Activated CD4-positive, alpha-beta memory T cell treated with anti-CD3 and anti-CD28 coated beads, Interleukin-2, amount 10 ng/mL, durations not matched to agents 7 days and 5 days (primary cell): ENCODE results near the gene CFAP69. TPM values are rescaled to one million over a fixed set of nuclear protein-coding genes. Genes with fewer than 3 reads are reported as not detected.

Experiments used
- CTCF ChIA-PET: fragments of 350-600 bp; sonication (Branson Sonifier 250); formaldehyde crosslinking; loops from one replicate; lab custom pipeline; 2021; ENCODE audit warnings: antibody characterized with exemption, inconsistent platforms; lab: Charles Lee
- POLR2A ChIA-PET: fragments of 350-600 bp; sonication (Branson Sonifier 250); formaldehyde crosslinking; loops from one replicate; lab custom pipeline; 2021; ENCODE audit warnings: antibody characterized with exemption; lab: Charles Lee
- DNase-seq: peaks from one replicate; pipeline ENCODE4 v3.0.0-alpha.2; 2020
- H3K27ac Mint-ChIP-seq: one replicate; pipeline ENCODE4 v1.8.0; 2021; ENCODE audit warnings: mild to moderate bottlenecking, mixed read lengths
- H3K27me3 Mint-ChIP-seq: one replicate; pipeline ENCODE4 v1.8.0; 2021; ENCODE audit warnings: mixed read lengths
- H3K36me3 Mint-ChIP-seq: one replicate; pipeline ENCODE4 v1.8.0; 2021; ENCODE audit warnings: low read depth, mixed read lengths
- H3K4me1 Mint-ChIP-seq: one replicate; pipeline ENCODE4 v1.8.0; 2021; ENCODE audit warnings: mixed read lengths
- H3K4me3 Mint-ChIP-seq: one replicate; pipeline ENCODE4 v1.8.0; 2021; ENCODE audit warnings: mild to moderate bottlenecking, mixed read lengths
- H3K9me3 Mint-ChIP-seq: one replicate; pipeline ENCODE4 v1.8.0; 2021; ENCODE audit warnings: mixed read lengths
- total RNA-seq, 2 experiments: library from RNA; stranded (reverse); gene quantifications; one replicate each; pipeline ENCODE4 v1.2.3, GENCODE V29; 2021

The CFAP69 gene, protein sequence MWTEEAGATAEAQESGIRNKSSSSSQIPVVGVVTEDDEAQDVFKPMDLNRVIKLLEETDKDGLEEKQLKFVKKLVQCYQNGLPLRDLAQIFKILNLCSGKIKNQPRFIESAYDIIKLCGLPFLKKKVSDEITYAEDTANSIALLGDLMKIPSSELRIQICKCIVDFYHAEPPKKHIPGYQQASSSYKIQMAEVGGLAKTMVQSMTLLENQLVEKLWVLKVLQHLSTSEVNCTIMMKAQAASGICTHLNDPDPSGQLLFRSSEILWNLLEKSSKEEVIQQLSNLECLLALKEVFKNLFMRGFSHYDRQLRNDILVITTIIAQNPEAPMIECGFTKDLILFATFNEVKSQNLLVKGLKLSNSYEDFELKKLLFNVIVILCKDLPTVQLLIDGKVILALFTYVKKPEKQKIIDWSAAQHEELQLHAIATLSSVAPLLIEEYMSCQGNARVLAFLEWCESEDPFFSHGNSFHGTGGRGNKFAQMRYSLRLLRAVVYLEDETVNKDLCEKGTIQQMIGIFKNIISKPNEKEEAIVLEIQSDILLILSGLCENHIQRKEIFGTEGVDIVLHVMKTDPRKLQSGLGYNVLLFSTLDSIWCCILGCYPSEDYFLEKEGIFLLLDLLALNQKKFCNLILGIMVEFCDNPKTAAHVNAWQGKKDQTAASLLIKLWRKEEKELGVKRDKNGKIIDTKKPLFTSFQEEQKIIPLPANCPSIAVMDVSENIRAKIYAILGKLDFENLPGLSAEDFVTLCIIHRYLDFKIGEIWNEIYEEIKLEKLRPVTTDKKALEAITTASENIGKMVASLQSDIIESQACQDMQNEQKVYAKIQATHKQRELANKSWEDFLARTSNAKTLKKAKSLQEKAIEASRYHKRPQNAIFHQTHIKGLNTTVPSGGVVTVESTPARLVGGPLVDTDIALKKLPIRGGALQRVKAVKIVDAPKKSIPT
- not detected for total RNA-seq

DNA sequence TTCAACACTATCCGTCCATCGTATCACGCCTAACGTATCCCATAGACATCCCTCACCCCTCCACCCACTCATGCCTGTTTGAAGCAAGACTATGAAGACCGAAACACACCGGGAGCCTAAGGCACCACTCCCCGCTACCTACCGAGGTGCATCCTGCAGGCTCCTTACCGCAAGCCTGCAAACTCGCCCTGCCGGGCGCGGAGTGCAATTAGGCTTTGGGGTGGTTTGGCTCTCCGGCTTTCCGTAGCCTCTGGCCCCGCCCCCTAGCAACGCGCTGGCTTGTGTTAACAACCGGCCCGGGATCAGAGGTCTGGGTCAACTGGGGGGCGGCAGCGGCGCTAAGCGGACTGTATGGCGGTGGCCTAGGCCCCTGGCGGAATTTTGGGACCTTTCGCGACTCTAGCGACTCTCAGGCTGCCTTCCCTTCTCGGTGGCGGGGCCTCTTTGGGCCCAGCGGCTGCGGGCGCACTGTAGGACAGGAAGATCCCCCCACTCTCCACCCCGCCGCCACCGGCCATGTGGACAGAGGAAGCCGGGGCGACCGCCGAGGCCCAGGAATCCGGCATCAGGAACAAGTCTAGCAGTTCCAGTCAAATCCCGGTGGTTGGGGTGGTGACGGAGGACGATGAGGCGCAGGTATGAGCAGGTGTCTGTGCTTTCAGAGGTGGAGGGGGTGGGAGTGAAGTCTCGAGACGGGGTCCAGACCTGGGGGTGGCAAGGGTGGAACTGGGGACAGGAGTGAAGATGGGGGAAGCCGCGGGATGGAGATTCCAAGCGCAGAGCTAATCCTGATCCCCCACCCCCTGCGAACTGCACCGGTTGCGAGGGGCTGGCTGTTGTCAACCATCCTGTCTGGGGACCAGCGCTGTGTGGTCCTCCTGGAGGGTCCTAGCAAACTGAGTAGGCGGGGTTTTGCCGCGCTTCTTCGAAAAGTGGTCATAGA lies at the start of gene CFAP69:
CFAP69 (plus strand) TSS at position 266 of the 943 bp plus-strand sequence; CDS start at position 517, 251 bp downstream.
- Mint-ChIP-seq H3K4me3 (peak within 1 kb of the TSS; percentile 79), H3K27ac (no peak within 1 kb of the TSS), H3K9me3 (no peaks in the 10 kb centered on the region), H3K36me3 (no peaks in the 10 kb centered on the region), H3K27me3 (peaks cover 37% of the 10 kb centered on the region), H3K4me1 (peaks cover 21% of the 10 kb centered on the region)
- ChIA-PET CTCF (no interaction called here), POLR2A (no interaction called here)
- peak; percentile 87 for DNase-seq

DNA sequence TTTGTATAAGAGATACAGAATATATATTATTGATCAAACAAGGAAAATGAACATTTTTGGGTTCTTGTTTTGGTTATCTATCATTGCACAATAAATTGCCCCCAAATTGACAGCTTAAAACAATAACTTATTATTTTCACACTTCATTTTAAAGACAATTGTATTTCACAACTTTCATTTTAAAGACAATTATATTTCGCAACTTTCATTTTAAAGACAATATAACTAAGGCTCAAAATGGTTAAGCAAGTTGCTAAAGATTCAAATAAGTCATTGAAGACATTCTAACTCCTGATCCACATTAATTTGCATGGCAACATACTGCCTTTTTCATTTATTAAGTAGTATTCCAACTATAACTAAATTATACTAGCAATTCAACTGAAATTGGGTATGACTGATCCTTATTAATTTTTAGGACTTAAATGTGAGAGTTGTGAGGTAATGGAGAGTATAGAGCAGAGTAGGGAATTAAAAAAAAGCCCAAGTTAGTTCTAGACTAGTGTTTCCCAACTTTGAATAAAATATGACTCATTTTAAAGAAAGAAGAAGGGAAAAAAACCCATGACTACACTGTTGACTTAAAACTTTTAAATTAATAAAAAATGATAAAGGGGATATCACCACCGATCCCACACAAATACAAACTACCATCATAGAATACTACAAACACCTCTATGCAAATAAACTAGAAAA lies 43.3 kb upstream of the CFAP69 start:
- Mint-ChIP-seq H3K36me3 (no peaks in the 10 kb centered on the region), H3K9me3 (no peaks in the 10 kb centered on the region), H3K4me1 (no peaks in the 10 kb centered on the region), H3K27ac (no peak overlapping the region), H3K4me3 (no peak overlapping the region), H3K27me3 (no peaks in the 10 kb centered on the region)
- no peak for DNase-seq
- ChIA-PET CTCF (no interaction called here), POLR2A (no interaction called here)

DNA sequence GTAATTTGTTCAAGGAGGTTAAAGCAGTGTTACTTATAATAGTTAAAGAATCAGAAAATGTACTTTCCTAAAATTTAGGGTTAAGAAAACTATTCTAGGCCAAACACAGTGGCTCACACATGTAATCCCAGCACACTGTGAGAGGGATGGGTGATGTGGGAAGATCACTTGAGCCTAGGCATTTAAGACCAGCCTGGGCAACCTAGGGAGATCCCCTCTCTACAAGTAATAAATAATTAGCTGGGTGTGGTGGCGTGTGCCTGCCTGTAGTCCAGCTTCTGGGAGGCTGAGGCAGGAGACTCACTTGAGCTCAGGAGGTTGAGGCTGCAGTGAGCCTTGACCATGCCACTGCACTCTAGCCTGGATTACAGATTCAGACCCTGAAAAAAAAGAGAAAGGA lies 37.0 kb upstream of the CFAP69 start:
- no peak overlapping the region for H3K27ac Mint-ChIP-seq
- no peak for DNase-seq
- POLR2A ChIA-PET, result no interaction called here
- no peaks in the 10 kb centered on the region for H3K36me3 Mint-ChIP-seq
- H3K4me1 Mint-ChIP-seq, result peaks cover 5% of the 10 kb centered on the region
- no peak overlapping the region for H3K4me3 Mint-ChIP-seq
- H3K27me3 Mint-ChIP-seq, result peaks cover 30% of the 10 kb centered on the region
- CTCF ChIA-PET, result no interaction called here
- H3K9me3 Mint-ChIP-seq, result no peaks in the 10 kb centered on the region

DNA sequence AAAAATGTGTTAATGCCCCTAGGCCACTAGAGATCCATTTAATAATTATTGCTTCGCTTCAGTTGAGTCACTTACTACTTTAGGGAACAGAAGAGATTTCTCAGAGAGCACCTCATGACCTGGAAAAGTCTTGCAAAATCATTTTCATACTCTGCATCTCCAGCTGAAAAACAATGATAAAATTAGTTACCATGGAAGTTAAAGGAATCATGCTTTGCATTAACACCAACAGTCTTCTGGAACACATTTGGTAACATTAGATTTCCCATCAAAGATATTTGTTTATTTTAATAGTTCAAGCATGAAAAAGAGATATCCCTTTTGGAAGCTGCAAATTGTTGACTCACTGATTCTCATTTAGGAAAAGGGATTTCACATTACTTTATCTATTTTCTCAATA lies 35.2 kb upstream of the CFAP69 start:
- H3K4me3 Mint-ChIP-seq, result no peak overlapping the region
- DNase-seq, result no peak
- H3K27me3 Mint-ChIP-seq, result peaks cover 30% of the 10 kb centered on the region
- H3K36me3 Mint-ChIP-seq, result no peaks in the 10 kb centered on the region
- no peak overlapping the region for H3K27ac Mint-ChIP-seq
- peaks cover 5% of the 10 kb centered on the region for H3K4me1 Mint-ChIP-seq
- CTCF ChIA-PET, result interaction anchor here (0.7 kb wide), 1 partner anchor 34 kb away, joined by 3 read pairs; no protein-coding TSS in a partner anchor
- POLR2A ChIA-PET, result no interaction called here
- no peaks in the 10 kb centered on the region for H3K9me3 Mint-ChIP-seq

DNA sequence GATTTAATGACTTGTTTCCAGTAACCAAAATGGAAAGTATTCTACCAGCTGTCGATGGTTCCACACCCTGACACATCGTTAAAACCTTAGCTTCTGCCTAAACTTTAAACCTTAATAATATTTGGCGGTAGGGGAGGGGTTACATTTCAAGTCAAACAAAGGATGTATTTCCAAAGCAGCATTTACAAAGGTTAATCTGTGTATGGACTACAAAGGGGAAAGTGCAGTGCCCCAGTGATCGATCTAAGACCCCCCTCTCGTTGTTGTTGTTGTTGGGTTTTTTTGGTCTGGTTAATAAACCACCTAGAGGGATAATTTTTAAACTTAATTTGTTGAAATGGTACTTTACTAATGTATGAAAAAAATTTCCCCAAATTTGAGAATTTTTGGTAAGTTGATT lies 34.5 kb upstream of the CFAP69 start:
- H3K27ac Mint-ChIP-seq, result no peak overlapping the region
- no peaks in the 10 kb centered on the region for H3K9me3 Mint-ChIP-seq

DNA sequence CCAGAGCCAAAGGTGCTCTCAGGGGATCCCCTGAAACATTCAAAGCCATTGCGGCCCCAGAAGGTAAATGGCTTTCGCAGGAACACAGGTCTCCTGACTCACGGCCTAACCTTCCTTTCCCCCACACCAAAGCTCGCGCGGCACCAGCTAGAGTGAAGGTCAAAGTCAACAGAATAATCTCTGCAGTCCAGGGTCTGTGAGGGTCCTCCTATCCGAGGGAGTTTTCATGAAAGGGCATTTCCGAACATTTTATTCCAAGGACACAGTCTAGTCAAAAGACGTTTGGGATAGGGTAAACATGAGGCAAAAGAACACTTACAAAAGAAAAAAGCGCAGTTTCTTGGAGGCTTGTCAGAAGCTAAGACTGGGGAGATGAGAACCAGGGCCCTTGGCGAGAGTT lies 34.0 kb upstream of the CFAP69 start:
- no peaks in the 10 kb centered on the region for H3K36me3 Mint-ChIP-seq
- CTCF ChIA-PET, result interaction anchor here (0.8 to 1.6 kb wide), 3 partner anchors 13 to 167 kb away, joined by 3 to 4 read pairs (median 3); no protein-coding TSS in a partner anchor
- no peak overlapping the region for H3K27ac Mint-ChIP-seq
- POLR2A ChIA-PET, result no interaction called here
- no peaks in the 10 kb centered on the region for H3K9me3 Mint-ChIP-seq
- DNase-seq, result no peak
- peaks cover 5% of the 10 kb centered on the region for H3K4me1 Mint-ChIP-seq
- H3K4me3 Mint-ChIP-seq, result peak overlapping the region; percentile 13
- H3K27me3 Mint-ChIP-seq, result peaks cover 30% of the 10 kb centered on the region

More for the DNA sequence above, 34.5 kb upstream of the CFAP69 start:
- H3K36me3 Mint-ChIP-seq, result no peaks in the 10 kb centered on the region
- peaks cover 5% of the 10 kb centered on the region for H3K4me1 Mint-ChIP-seq
- H3K4me3 Mint-ChIP-seq, result no peak overlapping the region
- CTCF ChIA-PET, result interaction anchor here (0.7 kb wide), 1 partner anchor 35 kb away, joined by 3 read pairs; no protein-coding TSS in a partner anchor
- POLR2A ChIA-PET, result no interaction called here
- H3K27me3 Mint-ChIP-seq, result peaks cover 30% of the 10 kb centered on the region
- no peak for DNase-seq

DNA sequence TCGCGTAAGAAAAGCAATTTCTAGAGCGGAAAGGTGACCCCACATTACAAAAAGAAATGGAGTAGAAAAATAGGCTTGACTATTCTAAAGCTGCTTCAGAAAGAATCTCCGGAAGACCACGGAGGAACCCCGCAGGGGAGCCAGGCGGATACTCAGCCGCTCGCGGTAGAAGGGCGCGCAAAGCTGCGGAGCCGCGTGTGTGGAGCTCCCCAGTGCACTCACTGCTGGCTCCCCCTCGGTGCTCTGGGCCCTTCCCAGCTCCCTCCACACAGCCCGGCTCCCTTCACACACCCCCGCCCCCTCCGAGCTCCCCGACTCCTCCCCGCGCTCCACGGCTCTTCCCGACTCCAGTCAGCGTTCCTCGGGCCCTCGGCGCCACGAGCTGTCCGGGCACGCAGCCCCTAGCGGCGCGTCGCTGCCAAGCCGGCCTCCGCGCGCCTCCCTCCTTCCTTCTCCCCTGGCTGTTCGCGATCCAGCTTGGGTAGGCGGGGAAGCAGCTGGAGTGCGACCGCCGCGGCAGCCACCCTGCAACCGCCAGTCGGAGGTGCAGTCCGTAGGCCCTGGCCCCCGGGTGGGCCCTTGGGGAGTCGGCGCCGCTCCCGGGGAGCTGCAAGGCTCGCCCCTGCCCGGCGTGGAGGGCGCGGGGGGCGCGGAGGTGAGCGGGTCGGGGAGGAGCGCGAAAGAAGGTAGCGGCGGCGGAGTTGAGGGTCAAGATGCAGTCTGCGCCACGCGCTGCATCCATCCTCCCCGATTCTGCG lies 33.4 kb upstream of the CFAP69 start, which contains the start of gene STEAP2:
STEAP2 (plus strand) TSS at position 350 of the 758 bp plus-strand sequence. CDS start 13,343 bp downstream, outside the sequence.
- DNase-seq, result peak; percentile 18
- Mint-ChIP-seq H3K27me3 (peaks cover 35% of the 10 kb centered on the region), H3K9me3 (no peaks in the 10 kb centered on the region), H3K4me3 (peak within 1 kb of the TSS; percentile 13), H3K36me3 (no peaks in the 10 kb centered on the region), H3K27ac (no peak within 1 kb of the TSS), H3K4me1 (peaks cover 5% of the 10 kb centered on the region)
- ChIA-PET POLR2A (interaction anchor here (0.9 kb wide), 1 partner anchor 31 kb away, joined by 3 read pairs; no protein-coding TSS in a partner anchor), CTCF (interaction anchor here (0.8 to 1.6 kb wide), 4 partner anchors 13 to 216 kb away, joined by 3 to 4 read pairs (median 4); no protein-coding TSS in a partner anchor)

DNA sequence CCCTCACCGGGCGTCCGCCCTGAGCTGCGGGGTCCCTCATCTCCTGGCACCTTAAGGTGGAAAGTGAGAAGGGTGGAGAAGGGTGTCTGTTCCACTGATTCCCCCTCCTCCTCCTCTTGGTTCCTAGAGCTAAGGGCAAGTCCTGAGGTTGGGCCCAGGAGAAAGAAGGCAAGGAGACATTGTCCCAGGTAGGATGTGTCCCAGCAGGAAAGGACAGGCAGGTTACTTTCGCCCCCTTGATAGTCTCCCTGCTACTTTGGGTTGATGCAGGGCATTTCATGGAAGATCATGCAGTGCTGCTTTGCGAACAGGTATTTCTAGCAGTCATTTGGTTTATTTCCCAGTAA lies 32.9 kb upstream of the CFAP69 start:
- H3K36me3 Mint-ChIP-seq, result no peaks in the 10 kb centered on the region

DNA sequence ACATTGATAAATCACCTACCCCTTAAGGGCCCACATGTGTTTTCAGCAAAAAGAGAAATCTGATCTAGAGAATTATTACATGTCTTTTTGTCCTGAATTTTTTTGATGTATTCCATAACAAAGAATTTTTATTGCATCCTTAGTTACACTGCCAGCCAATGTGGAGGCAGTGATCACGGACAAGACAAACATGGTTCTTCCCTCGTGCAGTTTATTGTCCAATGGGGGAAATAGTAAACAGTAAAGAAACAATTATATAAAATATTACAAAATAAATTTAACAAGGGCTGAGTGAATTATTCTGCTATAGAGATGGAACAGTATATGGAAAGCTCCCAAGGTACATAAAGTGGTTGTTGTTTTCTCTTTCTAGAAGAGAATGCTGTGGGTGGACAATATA lies 31.5 kb upstream of the CFAP69 start:
- ChIA-PET CTCF (no interaction called here), POLR2A (no interaction called here)
- Mint-ChIP-seq H3K9me3 (no peaks in the 10 kb centered on the region), H3K4me3 (no peak overlapping the region), H3K36me3 (no peaks in the 10 kb centered on the region), H3K4me1 (peaks cover 5% of the 10 kb centered on the region), H3K27ac (no peak overlapping the region), H3K27me3 (peaks cover 41% of the 10 kb centered on the region)
- DNase-seq, result no peak

More for the DNA sequence above, 32.9 kb upstream of the CFAP69 start:
- H3K4me3 Mint-ChIP-seq, result no peak overlapping the region
- H3K27me3 Mint-ChIP-seq, result peaks cover 36% of the 10 kb centered on the region
- POLR2A ChIA-PET, result interaction anchor here (0.9 kb wide), 1 partner anchor 30 kb away, joined by 3 read pairs; no protein-coding TSS in a partner anchor
- CTCF ChIA-PET, result interaction anchor here (1.1 to 1.6 kb wide), 3 partner anchors 19 to 216 kb away, joined by 3 to 4 read pairs (median 4); no protein-coding TSS in a partner anchor
- DNase-seq, result no peak
- H3K9me3 Mint-ChIP-seq, result no peaks in the 10 kb centered on the region
- no peak overlapping the region for H3K27ac Mint-ChIP-seq
- peaks cover 5% of the 10 kb centered on the region for H3K4me1 Mint-ChIP-seq

DNA sequence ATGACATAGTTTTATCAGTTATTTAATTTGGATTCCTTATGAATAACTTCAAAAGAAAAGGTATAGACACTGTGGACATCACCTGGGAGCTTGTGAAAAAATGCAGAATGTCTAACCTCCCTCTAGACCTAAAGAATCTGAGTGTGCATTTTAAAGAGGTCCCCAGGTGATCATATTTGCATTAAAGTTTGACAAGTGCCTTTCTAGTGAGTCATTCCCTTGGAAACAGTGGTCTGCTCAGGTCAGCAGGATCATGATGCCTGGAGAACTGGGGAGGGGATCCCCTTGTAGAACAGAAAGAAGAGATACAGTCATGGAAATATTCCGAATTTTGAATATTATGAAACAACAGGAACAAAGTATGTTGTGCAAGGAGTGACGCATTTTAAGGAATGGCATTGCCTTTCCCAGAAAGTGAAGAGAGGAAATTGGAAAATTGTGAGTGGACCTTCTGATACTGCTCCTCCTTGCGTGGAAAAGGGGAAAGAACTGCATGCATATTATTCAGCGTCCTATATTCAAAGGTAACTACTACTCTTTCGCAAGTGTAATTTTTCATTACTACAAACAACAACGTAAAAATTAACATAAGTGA lies 28.8 kb upstream of the CFAP69 start:
- Mint-ChIP-seq H3K4me1 (peaks cover under 1% of the 10 kb centered on the region), H3K27ac (no peak overlapping the region), H3K27me3 (peaks cover 42% of the 10 kb centered on the region), H3K9me3 (no peaks in the 10 kb centered on the region), H3K36me3 (no peaks in the 10 kb centered on the region), H3K4me3 (no peak overlapping the region)
- no peak for DNase-seq
- ChIA-PET CTCF (no interaction called here), POLR2A (no interaction called here)

DNA sequence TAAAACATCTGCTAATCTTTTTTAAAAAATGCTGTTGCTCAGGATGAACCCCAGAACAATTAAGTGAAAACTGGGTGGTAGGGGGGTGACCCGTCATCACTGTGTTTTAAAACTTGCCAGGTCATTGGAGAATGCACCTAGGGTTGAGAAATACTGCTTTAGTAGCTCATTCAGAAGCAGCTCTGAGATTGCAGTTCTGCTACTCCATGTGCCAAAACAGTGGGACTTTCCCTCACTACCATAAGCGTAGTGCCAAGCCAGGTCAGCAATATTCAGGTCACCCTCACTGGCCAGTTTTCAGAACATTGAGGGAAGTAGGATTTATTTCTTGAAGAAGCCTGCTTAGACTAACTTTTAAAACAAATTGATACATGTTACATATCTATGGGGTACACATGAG lies 28.2 kb upstream of the CFAP69 start:
- Mint-ChIP-seq H3K9me3 (no peaks in the 10 kb centered on the region), H3K27me3 (peaks cover 38% of the 10 kb centered on the region), H3K4me3 (no peak overlapping the region), H3K27ac (no peak overlapping the region), H3K4me1 (no peaks in the 10 kb centered on the region), H3K36me3 (no peaks in the 10 kb centered on the region)
- POLR2A ChIA-PET, result no interaction called here
- no peak for DNase-seq
- CTCF ChIA-PET, result no interaction called here
